Measurements from ENCODE around the gene SURF6. TPM values are rescaled to one million over a fixed set of nuclear protein-coding genes. Genes with fewer than 3 reads are reported as not detected.

Gene SURF6
- total RNA-seq, 3 donors from 2014 or later = 23.7 to 24.7 (median 24.0) TPM

DNA sequence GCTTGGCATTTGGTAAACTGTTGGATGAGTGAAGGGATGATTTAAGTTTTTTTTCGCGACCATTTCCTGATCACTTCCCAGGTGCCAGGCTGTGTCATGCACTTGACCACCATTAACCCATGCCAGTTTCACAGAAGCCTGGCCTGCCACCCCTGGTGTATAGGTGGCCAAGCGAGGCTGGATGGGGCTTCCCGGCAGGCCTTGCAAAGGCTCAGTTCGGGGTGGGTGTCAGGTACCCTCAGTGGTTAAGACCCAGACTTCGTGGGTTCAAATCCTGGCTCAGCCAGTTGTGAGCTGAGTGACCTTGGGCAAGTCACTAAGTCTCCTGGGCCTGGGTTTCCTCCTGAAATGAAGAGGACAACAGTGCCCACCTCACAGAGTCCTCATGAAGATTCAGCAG, 9.6 kb upstream of the SURF6 start:
- Histone ChIP-seq H3K4me3 (no peak overlapping the region), H3K4me1 (ENCODE audit: low read depth) (peaks cover 19% of the 10 kb centered on the region), H3K36me3 (ENCODE audit: low read depth) (peaks cover 9% of the 10 kb centered on the region), H3K9me3 (no peaks in the 10 kb centered on the region)
- TF ChIP-seq, protein P1, sequence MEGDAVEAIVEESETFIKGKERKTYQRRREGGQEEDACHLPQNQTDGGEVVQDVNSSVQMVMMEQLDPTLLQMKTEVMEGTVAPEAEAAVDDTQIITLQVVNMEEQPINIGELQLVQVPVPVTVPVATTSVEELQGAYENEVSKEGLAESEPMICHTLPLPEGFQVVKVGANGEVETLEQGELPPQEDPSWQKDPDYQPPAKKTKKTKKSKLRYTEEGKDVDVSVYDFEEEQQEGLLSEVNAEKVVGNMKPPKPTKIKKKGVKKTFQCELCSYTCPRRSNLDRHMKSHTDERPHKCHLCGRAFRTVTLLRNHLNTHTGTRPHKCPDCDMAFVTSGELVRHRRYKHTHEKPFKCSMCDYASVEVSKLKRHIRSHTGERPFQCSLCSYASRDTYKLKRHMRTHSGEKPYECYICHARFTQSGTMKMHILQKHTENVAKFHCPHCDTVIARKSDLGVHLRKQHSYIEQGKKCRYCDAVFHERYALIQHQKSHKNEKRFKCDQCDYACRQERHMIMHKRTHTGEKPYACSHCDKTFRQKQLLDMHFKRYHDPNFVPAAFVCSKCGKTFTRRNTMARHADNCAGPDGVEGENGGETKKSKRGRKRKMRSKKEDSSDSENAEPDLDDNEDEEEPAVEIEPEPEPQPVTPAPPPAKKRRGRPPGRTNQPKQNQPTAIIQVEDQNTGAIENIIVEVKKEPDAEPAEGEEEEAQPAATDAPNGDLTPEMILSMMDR (IDR thresholded peaks at IDR 0.05) = no peak
- DNase-seq = no peak
- intact Hi-C loops (cut with DNase I, micrococcal nuclease) = no loop called here
- ATAC-seq = no peak

DNA sequence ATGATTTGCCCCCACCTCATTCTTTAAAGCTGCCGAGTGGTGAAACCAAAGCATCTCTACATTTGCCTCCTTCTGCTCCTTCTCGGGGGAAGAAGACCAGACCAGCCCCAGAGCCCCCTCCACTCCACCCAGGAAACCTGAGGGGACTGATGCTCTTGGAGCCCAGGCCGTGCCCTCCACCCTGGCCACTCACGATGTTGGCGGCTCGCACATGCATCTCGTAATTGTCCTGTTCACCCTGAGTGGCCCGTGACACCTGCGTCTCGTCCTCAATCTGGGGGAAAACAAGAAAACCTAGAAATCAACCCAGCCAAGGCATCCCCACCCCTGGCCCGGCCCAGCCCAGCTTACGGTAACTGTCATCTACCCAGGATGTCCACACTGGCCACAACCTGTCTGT, 9.0 kb upstream of the SURF6 start:
- H3K36me3 ChIP-seq (ENCODE audit: low read depth) = peaks cover 3% of the 10 kb centered on the region
- TF ChIP-seq, protein P1 (IDR thresholded peaks at IDR 0.05) = no peak
- H3K4me1 ChIP-seq (ENCODE audit: low read depth) = peaks cover 19% of the 10 kb centered on the region
- ATAC-seq (no peak), DNase-seq (no peak)
- no peak overlapping the region for H3K4me3 ChIP-seq
- intact Hi-C loops (cut with DNase I, micrococcal nuclease) = no loop called here
- H3K9me3 ChIP-seq = no peaks in the 10 kb centered on the region

DNA sequence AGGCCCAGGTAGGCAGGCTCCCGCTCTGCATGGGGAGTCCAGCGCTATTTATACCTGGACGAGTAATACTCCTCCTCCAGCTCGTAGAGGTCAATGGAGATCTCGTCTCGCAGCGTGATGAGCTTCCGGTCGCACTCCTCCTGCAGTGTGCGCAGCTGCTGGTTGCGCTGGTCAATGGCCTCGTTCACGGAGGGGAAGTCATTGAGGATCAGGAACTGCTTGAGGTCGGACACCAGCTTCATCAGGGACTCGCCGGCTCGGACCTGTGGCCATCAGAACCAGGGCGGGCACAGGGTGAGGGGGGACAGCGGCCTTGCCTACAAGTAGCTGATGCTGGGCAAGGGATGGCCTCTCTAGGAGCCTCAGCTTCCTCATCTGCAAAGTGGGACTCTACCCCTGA, 8.1 kb upstream of the SURF6 start:
- Histone ChIP-seq H3K4me1 (ENCODE audit: low read depth) (peaks cover 10% of the 10 kb centered on the region), H3K9me3 (no peaks in the 10 kb centered on the region), H3K4me3 (no peak overlapping the region), H3K36me3 (ENCODE audit: low read depth) (no peaks in the 10 kb centered on the region)
- DNase-seq (no peak), ATAC-seq (no peak)
- intact Hi-C loops (cut with DNase I, micrococcal nuclease) = no loop called here
- TF ChIP-seq, protein P1 (IDR thresholded peaks at IDR 0.05) = no peak

DNA sequence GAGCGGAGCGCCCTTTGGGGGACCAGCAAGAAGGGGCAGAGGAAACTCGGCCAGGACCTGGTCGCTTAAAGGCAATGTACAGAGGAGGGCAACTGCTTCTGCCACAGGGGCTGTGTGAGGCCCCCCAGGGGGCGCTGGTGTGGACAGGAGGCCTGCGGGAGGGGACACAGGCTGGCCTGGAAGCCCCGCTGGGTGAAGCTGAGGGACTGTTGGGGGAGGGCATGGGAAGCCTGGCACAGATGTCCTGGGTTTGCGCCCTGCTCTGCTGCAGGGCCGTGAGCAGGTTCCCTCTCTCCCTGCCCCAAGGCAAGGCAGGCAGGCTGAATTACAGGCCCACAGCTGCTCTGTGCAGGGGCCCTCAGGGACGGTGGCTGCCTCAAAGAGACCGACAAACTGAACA, 6.6 kb upstream of the SURF6 start:
- ATAC-seq (no peak), DNase-seq (no peak)
- no peaks in the 10 kb centered on the region for H3K36me3 ChIP-seq (ENCODE audit: low read depth)
- intact Hi-C loops (cut with DNase I, micrococcal nuclease) = no loop called here
- no peaks in the 10 kb centered on the region for H3K9me3 ChIP-seq
- H3K4me1 ChIP-seq (ENCODE audit: low read depth) = peaks cover 8% of the 10 kb centered on the region
- no peak overlapping the region for H3K4me3 ChIP-seq
- TF ChIP-seq, protein P1 (IDR thresholded peaks at IDR 0.05) = no peak

DNA sequence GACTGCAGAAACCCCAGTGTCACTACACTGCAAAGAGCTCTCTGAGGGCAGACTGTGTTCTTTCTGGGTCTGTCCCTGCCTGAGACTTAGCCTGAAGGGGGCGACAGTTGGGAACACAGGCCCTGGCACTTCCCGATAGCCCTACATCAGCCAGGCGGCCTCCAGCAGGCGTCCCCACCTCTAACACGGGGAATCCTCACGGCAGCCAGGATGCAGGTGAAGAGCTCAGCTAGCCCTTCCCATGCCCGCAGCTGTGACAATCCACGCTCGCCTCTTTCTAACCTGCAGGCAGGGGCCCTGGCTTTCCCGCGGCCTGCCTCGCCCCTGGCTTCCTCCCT, 6.0 kb upstream of the SURF6 start:
- Histone ChIP-seq H3K4me3 (no peak overlapping the region), H3K36me3 (ENCODE audit: low read depth) (no peaks in the 10 kb centered on the region), H3K4me1 (ENCODE audit: low read depth) (peaks cover 8% of the 10 kb centered on the region), H3K9me3 (no peaks in the 10 kb centered on the region)
- DNase-seq (no peak), ATAC-seq (peak; percentile 27)
- intact Hi-C loops (cut with DNase I, micrococcal nuclease) = no loop called here
- TF ChIP-seq, protein P1 (IDR thresholded peaks at IDR 0.05) = no peak

DNA sequence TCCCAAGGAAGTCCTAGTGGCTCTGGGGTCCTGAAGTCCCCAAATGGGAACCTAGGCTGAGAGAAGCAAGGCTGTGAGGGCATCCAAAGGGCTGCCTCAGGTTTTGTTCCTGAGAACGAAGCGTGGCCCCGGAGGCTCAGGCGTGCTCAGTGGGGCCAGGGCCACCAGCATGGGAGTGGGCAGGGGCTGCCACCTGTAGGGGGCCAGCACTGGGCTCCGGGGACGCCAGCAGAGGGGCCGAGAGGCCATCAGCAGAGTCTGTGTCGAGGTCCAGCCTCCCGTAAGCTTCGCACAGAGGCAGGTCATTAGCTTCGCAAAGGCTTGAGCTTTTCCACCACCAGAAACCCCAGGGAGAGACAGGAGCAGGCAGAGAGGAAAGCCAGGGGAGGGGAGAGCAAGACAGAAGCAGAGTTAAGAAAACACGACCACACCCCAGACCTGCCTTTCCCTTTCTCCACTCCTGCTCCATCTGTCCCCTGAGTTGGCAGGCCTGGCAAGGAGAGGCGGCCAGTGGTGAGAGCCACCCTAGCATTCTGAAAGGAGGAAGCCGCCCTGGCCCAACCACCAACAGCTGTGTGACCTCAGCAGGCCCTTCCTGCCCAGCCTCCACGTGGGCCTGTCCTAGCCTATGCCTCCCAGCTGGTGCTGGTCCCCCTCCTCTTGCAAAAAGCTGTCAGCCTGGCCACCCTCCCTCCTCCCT, 5.5 kb upstream of the SURF6 start:
- H3K4me3 ChIP-seq = no peak overlapping the region
- DNase-seq = peak in 1 of 3 donors; percentile 37

More for the DNA sequence above, 5.5 kb upstream of the SURF6 start:
- ATAC-seq = peak; percentile 62
- Histone ChIP-seq H3K4me1 (ENCODE audit: low read depth) (peaks cover 6% of the 10 kb centered on the region), H3K36me3 (ENCODE audit: low read depth) (no peaks in the 10 kb centered on the region), H3K9me3 (no peaks in the 10 kb centered on the region)
- TF ChIP-seq, protein P1 (IDR thresholded peaks at IDR 0.05) = no peak
- intact Hi-C loops (cut with DNase I, micrococcal nuclease) = no loop called here
